GM10248 (cell line): ENCODE results near the gene ZNF697.
A peak's percentile ranks its signal among the peaks of the same experiment; 100 is the strongest.

Experiments used
- CTCF ChIA-PET: fragments of 300-600 bp; sonication (Branson Sonifier 250); formaldehyde crosslinking; extraction: SDS; loops from one replicate; lab custom pipeline; 2021; ENCODE audit warnings: antibody characterized with exemption; lab: Yijun Ruan, JAX
- POLR2A ChIA-PET: fragments of 350-650 bp; sonication (Branson Sonifier 250); formaldehyde crosslinking; extraction: SDS; loops from one replicate; lab custom pipeline; 2020; ENCODE audit warnings: antibody characterized with exemption; lab: Yijun Ruan, JAX
- DNase-seq: peaks from one replicate; pipeline ENCODE4 v3.0.0; 2012; ENCODE audit errors: extremely low spot score
- CTCF ChIP-seq: IDR thresholded peaks from 2 replicates; pipeline ENCODE4 v1.5.1; 2012; ENCODE audit warnings: mild to moderate bottlenecking, low read depth; ENCODE audit errors: extremely low read depth, missing control alignments, control extremely low read depth

The ZNF697 gene

DNA sequence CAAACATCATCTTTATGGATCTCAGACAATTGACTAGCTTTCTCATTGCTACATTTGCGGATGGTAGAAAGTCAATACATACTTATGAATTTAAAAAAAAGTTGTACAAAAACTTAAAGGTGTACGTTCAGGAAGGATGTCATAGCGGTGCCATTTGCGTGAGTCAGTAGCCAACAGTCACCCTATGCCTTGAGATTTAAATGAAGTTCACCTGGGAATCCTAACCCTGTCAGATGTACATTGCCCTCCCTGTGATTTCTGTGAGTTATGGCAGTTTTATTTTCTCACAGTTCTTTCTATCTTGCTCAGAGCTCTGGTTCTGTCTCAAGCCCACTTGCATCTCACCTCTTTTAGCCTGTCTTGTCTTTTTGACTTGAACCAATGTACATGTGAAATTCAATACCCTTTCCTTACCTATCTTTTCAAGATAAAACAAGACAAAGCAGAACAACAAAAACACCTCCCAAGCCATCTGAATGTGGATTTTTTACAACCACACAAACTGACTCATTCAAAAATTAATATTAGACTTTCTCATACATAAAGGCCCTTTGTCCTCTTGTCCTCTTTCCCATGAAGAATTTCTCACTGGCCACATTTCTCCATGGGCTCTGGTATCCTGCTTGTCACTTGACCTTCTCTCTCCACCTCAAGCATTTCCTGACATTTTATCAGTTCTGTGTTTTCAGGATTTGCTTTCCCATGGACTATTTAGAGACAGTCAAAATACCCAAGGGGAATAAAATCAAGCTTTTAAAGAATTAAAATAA lies 25.3 kb upstream of the ZNF697 start:
- TF ChIP-seq CTCF: no peak
- POLR2A ChIA-PET: no interaction called here
- DNase-seq: no peak
- CTCF ChIA-PET: interaction anchor here (0.6 to 34.6 kb wide), 7 partner anchors 11 to 71 kb away, joined by 3 to 1134 read pairs (median 19); partner anchors contain the start of genes PHGDH and ZNF697

GRCh38 chr1:119670898-119671297 lies 22.8 kb upstream of the ZNF697 start:
- ChIA-PET POLR2A (no interaction called here), CTCF (interaction anchor here (11.9 to 34.6 kb wide), 2 partner anchors 15 to 50 kb away, joined by 380 to 1134 read pairs; partner anchors contain the start of gene ZNF697)
- TF ChIP-seq CTCF: no peak
- no peak for DNase-seq

DNA sequence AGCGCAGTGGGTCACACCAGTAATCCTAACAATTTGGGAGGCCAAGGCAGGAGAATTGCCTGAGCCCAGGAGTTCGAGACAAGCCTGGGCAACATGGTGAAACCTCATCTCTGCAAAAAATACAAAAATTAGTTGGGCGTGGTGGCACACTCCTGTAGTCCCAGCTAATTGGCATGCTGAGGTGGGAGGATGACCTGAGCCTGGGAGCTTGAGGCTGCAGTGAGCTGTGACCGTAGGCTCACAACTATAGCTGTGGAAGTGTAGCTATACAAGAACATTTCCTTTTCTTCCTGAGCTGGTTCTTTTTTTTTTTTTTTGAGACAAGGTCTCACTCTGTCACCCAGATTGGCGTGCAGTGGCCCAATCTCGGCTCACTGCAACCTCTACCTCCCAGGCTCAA lies 19.1 kb upstream of the ZNF697 start:
- TF ChIP-seq CTCF: no peak
- CTCF ChIA-PET: interaction anchor here (0.8 to 34.6 kb wide), 5 partner anchors 8 to 46 kb away, joined by 3 to 1134 read pairs (median 4); no protein-coding TSS in a partner anchor
- POLR2A ChIA-PET: no interaction called here
- no peak for DNase-seq

DNA sequence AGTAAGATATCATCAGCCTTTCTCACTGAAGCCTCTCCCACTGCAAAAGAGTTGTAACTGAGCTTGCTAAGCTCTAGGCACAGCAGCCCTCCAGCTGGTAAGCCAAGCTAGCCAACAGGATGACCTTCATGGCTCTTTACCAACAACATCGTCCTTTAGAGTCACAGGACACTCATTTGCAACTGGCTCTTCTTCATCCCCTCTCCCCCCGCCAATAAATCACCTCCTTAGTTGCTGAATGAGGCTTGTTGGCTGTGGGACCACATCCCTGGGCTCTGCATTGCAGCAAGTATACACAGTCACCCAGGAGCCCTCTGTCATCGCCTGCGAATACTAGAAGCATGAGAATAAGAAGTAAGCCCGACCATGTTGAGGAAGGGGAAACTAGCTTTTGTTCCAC lies 16.0 kb upstream of the ZNF697 start:
- POLR2A ChIA-PET: no interaction called here
- CTCF ChIA-PET: interaction anchor here (1.0 to 34.6 kb wide), 5 partner anchors 9 to 43 kb away, joined by 4 to 1134 read pairs (median 4); no protein-coding TSS in a partner anchor
- no peak for TF ChIP-seq CTCF
- DNase-seq: no peak

DNA sequence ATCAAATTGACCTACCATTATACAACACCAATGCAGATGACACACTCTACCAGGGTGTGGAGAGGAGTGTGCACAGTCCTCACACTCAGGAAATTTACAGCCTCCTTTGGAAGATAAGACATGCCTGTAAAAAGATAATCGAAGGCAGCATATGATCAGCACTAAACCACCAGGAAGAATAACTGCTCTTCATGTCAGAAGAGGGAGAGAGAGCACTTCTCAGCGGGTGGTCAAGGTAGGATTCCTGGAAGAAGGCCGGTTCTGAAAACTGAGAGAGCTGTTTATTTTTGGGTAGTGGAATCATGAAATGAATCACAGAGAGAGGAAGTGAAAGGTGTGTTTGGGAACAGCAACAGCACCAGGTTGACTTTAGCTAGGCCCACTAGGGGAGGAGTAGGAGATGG lies 14.0 kb upstream of the ZNF697 start:
- no peak for TF ChIP-seq CTCF
- CTCF ChIA-PET: interaction anchor here (1.0 to 34.6 kb wide), 10 partner anchors 8 to 292 kb away, joined by 3 to 1134 read pairs (median 12); partner anchors contain the start of gene ZNF697
- peak; percentile 40 for DNase-seq
- POLR2A ChIA-PET: interaction anchor here (1.1 kb wide), 1 partner anchor 14 kb away, joined by 6 read pairs; the partner anchor contains the start of gene ZNF697

DNA sequence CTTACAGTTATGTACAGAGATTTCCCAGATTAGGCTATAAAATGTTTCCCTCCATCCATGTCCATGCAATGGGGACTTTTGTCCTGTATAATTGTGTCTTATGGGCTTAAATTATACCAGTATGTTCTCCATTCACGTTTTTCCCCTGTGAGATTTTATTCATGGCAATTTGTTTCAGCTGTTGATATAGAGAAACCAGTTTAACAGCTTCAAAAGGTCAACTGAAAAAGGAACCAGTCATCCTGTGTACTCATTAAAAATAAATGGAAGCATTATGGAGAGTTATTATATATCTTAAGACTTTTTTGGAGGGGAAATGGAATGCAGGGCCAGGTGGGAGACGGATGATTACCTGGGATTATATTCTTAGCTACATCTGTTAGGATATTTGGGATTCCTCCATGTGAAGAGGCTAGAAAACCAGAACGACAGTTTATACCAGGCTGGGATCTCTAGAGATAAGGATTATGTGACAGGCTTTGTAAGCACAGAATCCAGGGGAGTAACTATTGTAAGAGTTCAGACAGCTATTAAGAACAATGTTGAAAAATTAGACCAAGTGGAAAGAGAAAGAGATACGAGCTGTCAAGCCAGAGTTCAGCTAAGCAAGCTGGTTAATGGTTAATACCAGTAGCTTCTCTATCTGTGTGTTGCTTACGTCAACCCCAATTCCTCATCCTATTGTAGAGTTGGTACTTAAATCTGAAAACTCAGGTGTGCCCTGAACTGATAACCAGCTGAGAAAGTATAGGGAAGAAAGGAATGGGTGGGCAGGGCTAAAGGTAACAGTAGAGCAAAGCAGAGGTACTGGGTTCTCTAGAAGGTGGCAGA lies 12.4 kb upstream of the ZNF697 start:
- POLR2A ChIA-PET: interaction anchor here (0.8 to 0.9 kb wide), 2 partner anchors 12 to 21 kb away, joined by 3 to 4 read pairs; partner anchors contain the start of gene ZNF697
- DNase-seq: no peak
- CTCF ChIA-PET: interaction anchor here (1.3 to 34.6 kb wide), 6 partner anchors 9 to 385 kb away, joined by 4 to 1134 read pairs (median 41); partner anchors contain the start of gene ZNF697
- TF ChIP-seq CTCF: no peak
